Choroid plexus epithelial cell (primary cell): ENCODE results near the gene CYP3A4.
"Not testable (repeated sequence)": the region's sequence is repeated elsewhere in the genome, so short reads cannot be mapped to it uniquely, and the experiment has no call there.

ENCODE experiments used
- DNase-seq: peaks from one replicate; pipeline ENCODE4 v3.0.0-alpha.2; 2010; ENCODE audit warnings: low read depth
- H3K4me3 ChIP-seq: 2 replicates; pipeline ENCODE4 v1.5.1; 2011; ENCODE audit warnings: low read depth, mild to moderate bottlenecking, control low read depth, low read length, moderate library complexity
- CTCF ChIP-seq: conservative IDR thresholded peaks from 2 replicates; pipeline ENCODE4 v1.5.1; 2011; ENCODE audit warnings: low read depth, mild to moderate bottlenecking, control low read depth, inconsistent platforms, low read length, moderate library complexity

CYP3A4 gene

GRCh38 chr7:99748846-99749579 is 35.0 kb downstream of the CYP3A4 start:
- DNase-seq: no peak
- no peak overlapping the region for H3K4me3 ChIP-seq
- TF ChIP-seq CTCF: no peak

- not testable (repeated sequence) for DNase-seq
Measured at GRCh38 chr7:99746915-99747314, 37.1 kb downstream of the CYP3A4 start.

DNA sequence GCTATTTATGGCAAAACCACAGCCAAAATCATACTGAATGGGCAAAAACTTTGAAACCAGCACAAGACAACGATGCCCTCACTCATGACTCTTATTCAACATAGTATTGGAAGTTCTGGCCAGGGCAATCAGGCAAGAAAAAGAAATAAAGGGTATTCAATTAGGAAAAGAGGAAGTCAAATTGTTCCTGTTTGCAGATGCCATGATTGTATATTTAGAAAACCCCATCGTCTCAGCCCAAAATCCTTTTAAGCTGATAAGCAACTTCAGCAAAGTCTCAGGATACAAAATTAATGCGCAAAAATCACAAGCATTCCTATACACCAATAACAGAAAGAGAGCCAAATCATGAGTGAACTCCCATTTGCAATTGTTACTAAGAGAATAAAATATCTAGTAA is 38.6 kb downstream of the CYP3A4 start:
- not testable (repeated sequence) for DNase-seq, H3K4me3 ChIP-seq

More at GRCh38 chr7:99746915-99747314, 37.1 kb downstream of the CYP3A4 start:
- not testable (repeated sequence) for H3K4me3 ChIP-seq

- TF ChIP-seq CTCF: no peak
- no peak overlapping the region for H3K4me3 ChIP-seq
- no peak for DNase-seq
Measured at GRCh38 chr7:99742737-99743394, 41.1 kb downstream of the CYP3A4 start.

DNA sequence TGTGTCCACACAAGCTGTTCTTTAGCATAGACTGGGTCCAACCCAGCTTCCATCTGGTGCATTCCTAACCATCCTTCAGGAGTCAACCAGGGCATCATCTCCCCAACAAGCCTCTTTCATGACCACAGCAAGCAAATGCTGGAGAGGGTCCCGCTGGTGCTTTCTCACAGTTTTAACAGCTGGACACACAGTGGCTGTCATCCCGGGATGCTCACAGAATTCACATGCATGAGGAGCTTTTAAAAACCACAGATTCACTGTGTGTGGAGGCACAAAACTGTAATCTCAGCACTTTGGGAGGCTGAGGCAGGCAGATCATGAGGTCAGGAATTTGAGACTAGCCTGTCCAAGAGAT is 42.6 kb downstream of the CYP3A4 start:
- TF ChIP-seq CTCF: no peak
- no peak for DNase-seq
- no peak overlapping the region for H3K4me3 ChIP-seq

DNA sequence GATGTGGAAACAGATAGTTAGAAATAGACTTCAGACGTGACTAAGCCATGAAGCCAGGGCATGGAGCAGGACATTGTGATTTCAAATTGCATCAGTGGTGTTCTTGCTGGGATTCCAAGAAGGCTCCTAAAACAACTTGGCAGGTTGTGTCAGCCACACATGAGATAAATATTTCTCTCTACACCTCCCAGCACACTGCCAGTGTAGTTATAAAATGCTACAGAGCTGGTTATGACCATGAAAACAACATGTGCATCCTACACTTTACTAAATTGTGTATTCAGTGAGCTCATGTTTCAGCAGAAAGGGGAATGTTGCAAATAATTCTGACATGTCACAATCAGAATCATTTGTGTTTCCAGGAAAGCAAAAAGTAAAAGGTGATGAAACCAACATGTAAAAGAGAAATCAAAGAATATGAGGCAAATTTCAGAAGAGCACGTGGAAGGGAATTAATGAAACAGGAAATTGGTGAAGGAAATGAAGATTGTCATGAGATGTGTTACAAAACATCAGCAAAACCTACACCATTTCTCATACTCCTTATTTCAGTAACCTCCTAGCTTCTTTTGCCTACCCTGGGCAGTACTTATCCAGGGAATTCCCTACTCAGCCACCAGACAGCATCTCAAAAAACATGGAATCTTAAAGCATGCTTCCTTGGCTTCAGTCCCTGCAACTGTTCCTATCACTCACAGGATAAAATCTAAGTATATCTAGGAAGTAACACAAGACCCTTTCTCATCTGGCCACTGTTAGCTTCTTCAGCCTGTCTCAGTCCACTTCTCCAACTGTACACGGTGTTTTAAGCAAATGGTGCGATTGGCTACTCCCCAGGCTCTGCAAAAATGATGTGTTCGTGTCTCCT is 43.2 kb downstream of the CYP3A4 start:
- H3K4me3 ChIP-seq: no peak overlapping the region
- DNase-seq: peak; percentile 29
- TF ChIP-seq CTCF: no peak

GRCh38 chr7:99739699-99740572 is 44.0 kb downstream of the CYP3A4 start:
- DNase-seq: no peak
- no peak overlapping the region for H3K4me3 ChIP-seq
- TF ChIP-seq CTCF: no peak
